Esophagus (tissue), 2 donors: ENCODE measurements around the gene HSD11B2. TPM values are rescaled to one million over a fixed set of nuclear protein-coding genes. Genes with fewer than 3 reads are reported as not detected.

Experiments used
- H3K27ac ChIP-seq, 2 donors: one replicate each; pipeline ENCODE4 v1.5.1; 2013; ENCODE audit warnings: low read depth in 2 of 2, mild to moderate bottlenecking in 2 of 2, inconsistent platforms in 1 of 2, low read length in 1 of 2, moderate library complexity in 1 of 2
- H3K27me3 ChIP-seq, 2 donors: one replicate each; pipeline ENCODE4 v1.6.1; 2013; ENCODE audit warnings: low read length in 2 of 2, control low read depth in 1 of 2, mild to moderate bottlenecking in 1 of 2; ENCODE audit not compliant: insufficient read depth in 2 of 2, control insufficient read depth in 1 of 2
- H3K36me3 ChIP-seq, 2 donors: one replicate each; pipeline ENCODE4 v1.6.1; 2013; ENCODE audit warnings: low read length in 1 of 2; ENCODE audit not compliant: control insufficient read depth in 2 of 2, insufficient read depth in 2 of 2
- H3K4me1 ChIP-seq, 2 donors: one replicate each; pipeline ENCODE4 v1.6.1; 2013; ENCODE audit warnings: low read length in 1 of 2; ENCODE audit not compliant: control insufficient read depth in 2 of 2, insufficient read depth in 2 of 2
- H3K4me3 ChIP-seq, 2 donors: one replicate each; pipeline ENCODE4 v1.5.1; 2013; ENCODE audit warnings: low read length in 2 of 2, mild to moderate bottlenecking in 2 of 2, low read depth in 1 of 2, moderate library complexity in 1 of 2
- H3K9me3 ChIP-seq, 2 donors: one replicate each; pipeline ENCODE4 v1.6.1; 2013; ENCODE audit warnings: mild to moderate bottlenecking in 2 of 2, low read depth in 1 of 2, low read length in 1 of 2, moderate library complexity in 1 of 2; ENCODE audit not compliant: control insufficient read depth in 2 of 2, insufficient read depth in 1 of 2
- WGBS, 2 donors: extraction: QIAGEN DNeasy Blood & Tissue Kit; methylation state at CpG; one replicate each; pipeline ENCODE4 v1.1.7; 2013; 5-methylcytosine and 5-hydroxymethylcytosine counted together
- polyA plus RNA-seq, 2 donors: library from polyadenylated mRNA; stranded (reverse); fragments of 200-250 nt; gene quantifications; one replicate each; pipeline ENCODE4 v1.2.3, GENCODE V29; 2013
- donor health status: healthy with polysubstance abuse.
- donor health status: Bipolar disorder and iron deficiency.

The HSD11B2 gene
- polyA plus RNA-seq, 2 donors, result 10.7 to 15.2 TPM

DNA sequence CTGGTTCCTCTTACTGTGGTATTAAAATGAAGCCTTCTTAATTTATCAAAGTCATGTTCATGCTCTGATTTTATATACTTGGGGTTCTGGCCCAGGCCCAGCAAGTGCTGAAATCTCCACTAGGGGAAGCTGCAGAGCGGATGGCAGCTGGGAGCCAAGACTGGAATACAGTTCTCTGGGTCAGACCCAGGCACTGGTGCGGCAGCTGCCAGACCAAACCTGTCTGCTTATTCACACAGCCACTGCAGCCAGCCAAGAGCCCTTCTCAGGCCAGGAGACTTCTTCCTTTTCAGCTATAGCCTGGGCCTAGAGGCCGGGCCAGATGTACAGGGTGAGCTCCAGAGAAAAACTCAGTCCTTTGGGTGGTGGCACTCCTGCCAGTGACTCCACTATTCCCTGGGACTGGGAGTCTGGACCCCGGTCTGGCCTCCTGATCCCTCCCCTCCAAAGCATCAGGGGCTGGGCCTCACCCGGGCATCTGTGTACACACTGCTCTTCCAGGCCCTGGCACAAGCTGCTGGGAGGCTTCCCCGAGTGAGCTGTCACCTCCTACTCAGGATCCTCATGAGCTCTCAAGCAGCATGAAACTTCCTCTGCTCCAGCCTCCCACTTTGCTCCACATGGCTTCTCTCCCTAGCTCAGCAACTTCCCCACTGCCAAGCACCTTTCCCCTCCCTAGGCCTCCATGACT is 25.6 kb downstream of the HSD11B2 start:
- Histone ChIP-seq H3K4me1 (peaks cover 37 to 54% of the 10 kb centered on the region in 2 donors), H3K27ac (peak overlapping the region; percentile 80 to 93), H3K36me3 (peaks cover 0 to 20% of the 10 kb centered on the region in 2 donors), H3K27me3 (no peaks in the 10 kb centered on the region), H3K9me3 (no peaks in the 10 kb centered on the region), H3K4me3 (no peak overlapping the region)
- 29 to 31% methylated on average over 6 of the region's 6 CpGs for WGBS, 2 donors

DNA sequence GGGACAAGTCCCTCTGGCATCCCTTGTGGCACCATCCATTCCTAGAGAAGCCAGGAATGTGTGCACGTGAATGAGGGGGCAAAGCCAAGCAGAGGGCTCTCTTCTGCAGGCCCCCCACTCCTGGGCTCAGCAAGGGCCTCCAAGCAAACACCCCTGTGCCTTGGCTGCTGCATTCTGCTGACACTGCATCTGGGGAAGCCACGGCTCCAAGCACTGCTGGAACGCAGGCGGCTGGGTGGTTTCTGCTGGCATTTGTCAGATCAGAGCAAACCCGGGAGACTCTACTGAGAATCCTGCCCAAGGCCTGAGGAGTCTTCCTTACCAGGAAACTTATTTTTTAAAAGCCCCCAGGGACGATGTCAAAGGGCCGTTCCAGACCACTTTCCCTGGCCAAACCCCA is 26.7 kb downstream of the HSD11B2 start:
- H3K27me3 ChIP-seq, result no peaks in the 10 kb centered on the region
- peak overlapping the region in 1 of 2 donors; percentile 93 for H3K27ac ChIP-seq
- peaks cover 37 to 62% of the 10 kb centered on the region in 2 donors for H3K4me1 ChIP-seq
- peaks cover 0 to 13% of the 10 kb centered on the region in 2 donors for H3K36me3 ChIP-seq
- no peak overlapping the region for H3K4me3 ChIP-seq
- H3K9me3 ChIP-seq, result no peaks in the 10 kb centered on the region
- 47 to 59% methylated on average over 7 of the region's 7 CpGs for WGBS, 2 donors

DNA sequence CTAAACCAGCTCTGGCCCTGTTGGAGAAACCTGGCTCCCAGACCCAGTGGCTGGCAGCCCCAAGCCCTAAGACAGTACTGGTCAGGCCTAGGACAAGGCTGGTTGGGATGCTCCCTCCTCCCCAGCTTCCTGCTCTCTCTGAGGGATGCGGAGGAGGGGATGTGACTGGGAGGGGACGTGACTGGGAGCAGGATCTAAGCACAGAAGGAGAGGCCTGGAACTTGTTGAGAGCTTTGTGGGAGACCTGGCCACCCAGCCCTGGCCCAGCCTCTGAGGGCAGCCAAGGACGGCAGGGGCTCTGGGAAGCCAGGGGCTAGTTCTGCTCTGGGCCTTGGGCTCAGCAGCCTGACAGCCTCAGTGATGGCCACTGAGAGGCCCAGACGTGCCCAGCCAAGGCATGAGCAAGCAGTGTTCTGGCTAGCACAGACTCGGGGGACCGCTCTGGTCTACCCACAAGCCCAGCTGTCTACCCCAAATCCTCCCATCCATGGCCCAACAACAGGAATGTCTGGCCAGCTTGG is 27.3 kb downstream of the HSD11B2 start:
- Histone ChIP-seq H3K36me3 (peaks cover 0 to 8% of the 10 kb centered on the region in 2 donors), H3K4me1 (peaks cover 37 to 66% of the 10 kb centered on the region in 2 donors), H3K27me3 (no peaks in the 10 kb centered on the region), H3K4me3 (no peak overlapping the region), H3K9me3 (no peaks in the 10 kb centered on the region), H3K27ac (peak overlapping the region in 1 of 2 donors; percentile 58)
- WGBS, 2 donors, result 78 to 79% methylated on average over 6 of the region's 6 CpGs

- H3K4me1 ChIP-seq, result peaks cover 37 to 69% of the 10 kb centered on the region in 2 donors
These were observed 28.3 kb downstream of the HSD11B2 start for GRCh38 chr16:67459066-67459860.

DNA sequence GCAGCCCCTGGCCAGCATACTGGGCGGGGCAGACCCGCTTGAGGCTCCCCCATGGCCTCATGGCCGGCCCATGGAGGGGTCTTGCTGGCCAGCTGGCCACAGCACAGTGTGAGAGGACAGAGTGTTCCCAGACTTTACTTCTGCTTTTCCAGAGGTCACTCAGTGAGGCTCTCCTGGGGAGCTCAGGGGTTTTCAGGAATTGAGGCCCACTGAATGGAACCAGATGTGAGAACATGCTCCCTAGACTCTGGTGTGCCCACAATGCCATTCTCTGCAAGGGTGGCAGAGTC is 28.9 kb downstream of the HSD11B2 start:
- peaks cover 0 to 7% of the 10 kb centered on the region in 2 donors for H3K36me3 ChIP-seq
- peaks cover 39 to 72% of the 10 kb centered on the region in 2 donors for H3K4me1 ChIP-seq
- no peaks in the 10 kb centered on the region for H3K9me3 ChIP-seq
- WGBS, 2 donors, result 58 to 61% methylated on average over 3 of the region's 3 CpGs
- peak overlapping the region; percentile 61 to 92 for H3K27ac ChIP-seq
- H3K27me3 ChIP-seq, result no peaks in the 10 kb centered on the region
- no peak overlapping the region for H3K4me3 ChIP-seq

More at GRCh38 chr16:67459066-67459860, 28.3 kb downstream of the HSD11B2 start:
- 52 to 58% methylated on average over 7 of the region's 7 CpGs for WGBS, 2 donors
- Histone ChIP-seq H3K27me3 (no peaks in the 10 kb centered on the region), H3K36me3 (peaks cover 0 to 7% of the 10 kb centered on the region in 2 donors), H3K9me3 (no peaks in the 10 kb centered on the region), H3K4me3 (no peak overlapping the region), H3K27ac (peak overlapping the region; percentile 61 to 92)

DNA sequence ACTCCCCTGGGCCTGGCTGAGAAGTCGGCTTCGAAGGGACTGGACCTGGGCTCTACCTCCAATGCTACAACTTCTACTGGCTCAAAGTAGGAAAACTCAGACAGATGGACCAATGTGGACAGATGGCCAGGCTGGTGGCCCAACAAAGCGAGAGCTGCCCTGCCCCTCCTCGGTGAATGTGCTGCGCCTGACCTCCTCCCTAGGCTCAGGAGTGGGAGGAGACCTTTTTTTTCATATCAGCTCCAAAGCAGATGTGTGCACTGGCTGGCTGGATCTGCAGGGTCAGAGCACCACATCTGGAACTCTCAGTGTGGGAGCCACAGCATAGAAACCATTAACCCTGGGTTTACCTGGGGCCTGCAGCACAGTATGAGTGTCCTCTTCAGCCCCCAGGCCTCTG is 29.2 kb downstream of the HSD11B2 start:
- Histone ChIP-seq H3K36me3 (peaks cover 0 to 5% of the 10 kb centered on the region in 2 donors), H3K4me3 (no peak overlapping the region), H3K27me3 (no peaks in the 10 kb centered on the region), H3K4me1 (peaks cover 41 to 72% of the 10 kb centered on the region in 2 donors), H3K27ac (peak overlapping the region; percentile 61 to 92), H3K9me3 (no peaks in the 10 kb centered on the region)
- WGBS, 2 donors, result 66 to 73% methylated on average over 5 of the region's 5 CpGs

DNA sequence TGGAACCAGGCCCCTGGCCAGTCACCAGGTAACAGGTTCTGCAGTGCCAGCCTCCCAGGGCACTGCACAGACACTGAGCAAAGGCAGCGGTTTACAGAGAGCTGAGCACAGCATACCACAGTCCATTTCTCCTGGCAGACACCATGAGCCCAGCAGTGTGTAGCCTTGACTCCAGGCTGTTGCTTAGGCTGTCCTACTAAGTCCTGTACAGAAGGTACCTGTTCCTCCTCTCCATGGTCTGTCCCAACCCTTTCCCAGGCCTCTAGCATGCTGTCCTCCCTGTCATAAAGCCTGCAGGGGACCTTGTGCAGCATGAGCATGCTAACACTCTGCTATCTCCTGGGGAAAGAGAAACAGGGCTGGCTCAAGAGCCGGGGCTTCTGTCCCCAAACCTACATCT is 30.0 kb downstream of the HSD11B2 start:
- Histone ChIP-seq H3K36me3 (peaks cover 0 to 6% of the 10 kb centered on the region in 2 donors), H3K4me3 (no peak overlapping the region), H3K4me1 (peaks cover 46 to 80% of the 10 kb centered on the region in 2 donors), H3K27me3 (no peaks in the 10 kb centered on the region), H3K9me3 (no peaks in the 10 kb centered on the region), H3K27ac (peak overlapping the region; percentile 87 to 92)
- 72 to 82% methylated on average over 2 of the region's 2 CpGs for WGBS, 2 donors

- Histone ChIP-seq H3K27me3 (no peaks in the 10 kb centered on the region), H3K9me3 (no peaks in the 10 kb centered on the region), H3K36me3 (peaks cover 0 to 7% of the 10 kb centered on the region in 2 donors), H3K4me1 (peaks cover 44 to 76% of the 10 kb centered on the region in 2 donors), H3K4me3 (no peak overlapping the region), H3K27ac (peak overlapping the region; percentile 87 to 92)
- WGBS, 2 donors, result 44 to 60% methylated on average over 8 of the region's 8 CpGs
These were observed 30.8 kb downstream of the HSD11B2 start for GRCh38 chr16:67461600-67462278.

DNA sequence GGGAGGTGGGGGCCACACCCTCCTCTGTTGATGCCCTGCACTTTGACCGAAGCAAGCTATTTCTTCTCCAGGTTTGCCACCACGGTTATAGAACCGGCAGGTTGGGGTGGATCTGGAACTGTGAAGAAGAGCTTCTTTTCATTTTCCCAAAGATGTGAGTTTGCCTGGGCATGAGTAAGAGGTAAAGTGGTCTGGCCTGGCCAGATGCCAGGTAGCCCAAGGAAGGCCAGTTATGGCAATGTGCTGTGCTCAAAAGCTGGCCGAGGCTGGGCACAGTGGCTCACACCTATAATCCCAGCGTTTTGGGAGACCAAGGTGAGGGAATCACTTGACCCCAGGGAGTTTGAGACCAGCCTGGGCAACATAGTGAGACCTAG is 31.3 kb downstream of the HSD11B2 start:
- H3K4me1 ChIP-seq, result peaks cover 39 to 70% of the 10 kb centered on the region in 2 donors
- 57 to 60% methylated on average over 5 of the region's 5 CpGs for WGBS, 2 donors
- H3K4me3 ChIP-seq, result no peak overlapping the region
- H3K9me3 ChIP-seq, result no peaks in the 10 kb centered on the region
- H3K27ac ChIP-seq, result peak overlapping the region; percentile 26 to 92
- H3K27me3 ChIP-seq, result no peaks in the 10 kb centered on the region
- peaks cover 0 to 7% of the 10 kb centered on the region in 2 donors for H3K36me3 ChIP-seq
